ENCODE measurements around the gene ARHGAP29. TPM values are rescaled to one million over a fixed set of nuclear protein-coding genes. Genes with fewer than 3 reads are reported as not detected.

ARHGAP29 gene
- total RNA-seq, 1 donor from 2014 or later, result 42.7 TPM

GRCh38 chr1:94254073-94254810 lies 16.9 kb upstream of the ARHGAP29 start:
- H3K9me3 Mint-ChIP-seq, result no peaks in the 10 kb centered on the region
- no peak for TF ChIP-seq CTCF (conservative IDR thresholded peaks at IDR 0.05)
- no peak overlapping the region for H3K27ac Mint-ChIP-seq
- no peaks in the 10 kb centered on the region for H3K36me3 Mint-ChIP-seq
- H3K27me3 Mint-ChIP-seq, result peaks cover 21% of the 10 kb centered on the region
- DNase-seq (ENCODE audit: extremely low spot score, unreplicated experiment), result no peak
- H3K4me1 Mint-ChIP-seq (ENCODE audit: unreplicated experiment), result no peaks in the 10 kb centered on the region
- H3K4me3 Mint-ChIP-seq, result no peak overlapping the region

- peaks cover 27% of the 10 kb centered on the region for H3K27me3 Mint-ChIP-seq
- no peak overlapping the region for H3K4me3 Mint-ChIP-seq
- H3K9me3 Mint-ChIP-seq, result no peaks in the 10 kb centered on the region
- TF ChIP-seq CTCF (conservative IDR thresholded peaks at IDR 0.05), result no peak
- H3K4me1 Mint-ChIP-seq (ENCODE audit: unreplicated experiment), result no peaks in the 10 kb centered on the region
- H3K27ac Mint-ChIP-seq, result no peak overlapping the region
- DNase-seq (ENCODE audit: extremely low spot score, unreplicated experiment), result no peak
- H3K36me3 Mint-ChIP-seq, result no peaks in the 10 kb centered on the region
Observed at GRCh38 chr1:94253456-94254017, 16.2 kb upstream of the ARHGAP29 start.

GRCh38 chr1:94250341-94250740 lies 13.0 kb upstream of the ARHGAP29 start:
- Mint-ChIP-seq H3K36me3 (no peaks in the 10 kb centered on the region), H3K27ac (no peak overlapping the region), H3K4me3 (no peak overlapping the region), H3K9me3 (no peaks in the 10 kb centered on the region), H3K4me1 (ENCODE audit: unreplicated experiment) (peaks cover 14% of the 10 kb centered on the region), H3K27me3 (peaks cover 43% of the 10 kb centered on the region)
- DNase-seq (ENCODE audit: extremely low spot score, unreplicated experiment), result no peak
- TF ChIP-seq CTCF (conservative IDR thresholded peaks at IDR 0.05), result no peak

GRCh38 chr1:94248956-94249688 lies 11.7 kb upstream of the ARHGAP29 start:
- peaks cover 14% of the 10 kb centered on the region for H3K4me1 Mint-ChIP-seq (ENCODE audit: unreplicated experiment)
- H3K27ac Mint-ChIP-seq, result no peak overlapping the region
- H3K4me3 Mint-ChIP-seq, result peak overlapping the region; percentile 70
- H3K27me3 Mint-ChIP-seq, result peaks cover 49% of the 10 kb centered on the region
- peaks cover under 1% of the 10 kb centered on the region for H3K9me3 Mint-ChIP-seq
- no peak for DNase-seq (ENCODE audit: extremely low spot score, unreplicated experiment)
- peaks cover 2% of the 10 kb centered on the region for H3K36me3 Mint-ChIP-seq
- TF ChIP-seq CTCF (conservative IDR thresholded peaks at IDR 0.05), result no peak

- H3K27me3 Mint-ChIP-seq, result peaks cover 54% of the 10 kb centered on the region
- peak; percentile 84 for DNase-seq (ENCODE audit: extremely low spot score, unreplicated experiment)
- peak overlapping the region; percentile 93 for H3K27ac Mint-ChIP-seq
- TF ChIP-seq CTCF (conservative IDR thresholded peaks at IDR 0.05), result no peak
- H3K4me1 Mint-ChIP-seq (ENCODE audit: unreplicated experiment), result peaks cover 14% of the 10 kb centered on the region
- H3K9me3 Mint-ChIP-seq, result peaks cover 13% of the 10 kb centered on the region
- peaks cover 7% of the 10 kb centered on the region for H3K36me3 Mint-ChIP-seq
- H3K4me3 Mint-ChIP-seq, result peak overlapping the region; percentile 95
Observed at GRCh38 chr1:94247138-94248094, 10.0 kb upstream of the ARHGAP29 start.

Data from type B pancreatic cell (in vitro differentiated cells).